ENCODE measurements around the gene CAPN5. TPM values are rescaled to one million over a fixed set of nuclear protein-coding genes. Genes with fewer than 3 reads are reported as not detected.

CAPN5 gene
- total and polyA plus RNA-seq, 4 donors, result 6.5 to 25.8 (median 18.2) TPM

- Histone ChIP-seq H3K36me3 (ENCODE audit: control insufficient read depth in 4 of 4, insufficient read depth in 3 of 4, low read depth in 1 of 4, low read length in 3 of 4) (no peaks in the 10 kb centered on the region), H3K27ac (ENCODE audit: low read depth in 1 of 2, low read length in 2 of 2) (no peak overlapping the region)
- WGBS, result 97% methylated on average over 11 of the region's 11 CpGs
Observed at GRCh38 chr11:77142091-77142975, 75.6 kb downstream of the CAPN5 start.

GRCh38 chr11:77143405-77144020 is 76.7 kb downstream of the CAPN5 start:
- Histone ChIP-seq H3K27ac (ENCODE audit: low read depth in 1 of 2, low read length in 2 of 2) (no peak overlapping the region), H3K27me3 (ENCODE audit: control insufficient read depth in 4 of 4, insufficient read depth in 4 of 4, low read length in 3 of 4) (no peaks in the 10 kb centered on the region), H3K4me1 (ENCODE audit: control insufficient read depth in 4 of 4, insufficient read depth in 4 of 4, low read length in 3 of 4) (peaks cover 13 to 35% (median 23%) of the 10 kb centered on the region in 4 donors), H3K36me3 (ENCODE audit: control insufficient read depth in 4 of 4, insufficient read depth in 3 of 4, low read depth in 1 of 4, low read length in 3 of 4) (no peaks in the 10 kb centered on the region), H3K4me3 (ENCODE audit: low read depth in 1 of 3, low read length in 3 of 3) (no peak overlapping the region), H3K9me3 (ENCODE audit: control insufficient read depth in 4 of 4, low read length in 3 of 4) (no peaks in the 10 kb centered on the region), H3K9ac (ENCODE audit: low read depth in 1 of 2, low read length in 2 of 2) (no peak overlapping the region)
- WGBS, result 92% methylated on average over 8 of the region's 8 CpGs
- TF ChIP-seq RXRA (IDR thresholded peaks at IDR 0.05), result no peak
- TF ChIP-seq ATF3 (IDR thresholded peaks at IDR 0.05), result no peak
- TF ChIP-seq NR2F2 (IDR thresholded peaks at IDR 0.05), result no peak
- TF ChIP-seq MAX (IDR thresholded peaks at IDR 0.05), result no peak
- TF ChIP-seq RAD21 (IDR thresholded peaks at IDR 0.05), result no peak
- no peak for TF ChIP-seq CTCF (IDR thresholded peaks at IDR 0.05; ENCODE audit: low read depth, low read length, missing input control)
- DNase-seq (ENCODE audit: low spot score), result no peak

More at GRCh38 chr11:77142091-77142975, 75.6 kb downstream of the CAPN5 start:
- TF ChIP-seq EGR1 (IDR thresholded peaks at IDR 0.05; ENCODE audit: low read depth in 2 of 2) (no peak), MAX (IDR thresholded peaks at IDR 0.05) (no peak), YY1 (IDR thresholded peaks at IDR 0.05) (no peak), HNF4G (IDR thresholded peaks at IDR 0.05) (no peak), RAD21 (IDR thresholded peaks at IDR 0.05) (no peak), JUND (IDR thresholded peaks at IDR 0.05) (no peak), SP1 (IDR thresholded peaks at IDR 0.05) (no peak), HNF4A (conservative IDR thresholded peaks at IDR 0.05) (no peak), CTCF (IDR thresholded peaks at IDR 0.05; ENCODE audit: low read depth, low read length, missing input control) (no peak), ZBTB33 (IDR thresholded peaks at IDR 0.05) (no peak), FOXA1 (IDR thresholded peaks at IDR 0.05) (no peak)
- DNase-seq (ENCODE audit: low spot score), result no peak
- Histone ChIP-seq H3K9ac (ENCODE audit: low read depth in 1 of 2, low read length in 2 of 2) (no peak overlapping the region), H3K4me1 (ENCODE audit: control insufficient read depth in 4 of 4, insufficient read depth in 4 of 4, low read length in 3 of 4) (peaks cover 16 to 35% (median 23%) of the 10 kb centered on the region in 4 donors), H3K4me3 (ENCODE audit: low read depth in 1 of 3, low read length in 3 of 3) (no peak overlapping the region), H3K9me3 (ENCODE audit: control insufficient read depth in 4 of 4, low read length in 3 of 4) (no peaks in the 10 kb centered on the region), H3K27me3 (ENCODE audit: control insufficient read depth in 4 of 4, insufficient read depth in 4 of 4, low read length in 3 of 4) (no peaks in the 10 kb centered on the region)

Data from liver (tissue), 9 donors.